ENCODE data around the gene CBLB. TPM values are rescaled to one million over a fixed set of nuclear protein-coding genes. Genes with fewer than 3 reads are reported as not detected.

The CBLB gene
- total RNA-seq, 4 donors from 2014 or later: 91.2 to 173 (median 158) TPM

DNA sequence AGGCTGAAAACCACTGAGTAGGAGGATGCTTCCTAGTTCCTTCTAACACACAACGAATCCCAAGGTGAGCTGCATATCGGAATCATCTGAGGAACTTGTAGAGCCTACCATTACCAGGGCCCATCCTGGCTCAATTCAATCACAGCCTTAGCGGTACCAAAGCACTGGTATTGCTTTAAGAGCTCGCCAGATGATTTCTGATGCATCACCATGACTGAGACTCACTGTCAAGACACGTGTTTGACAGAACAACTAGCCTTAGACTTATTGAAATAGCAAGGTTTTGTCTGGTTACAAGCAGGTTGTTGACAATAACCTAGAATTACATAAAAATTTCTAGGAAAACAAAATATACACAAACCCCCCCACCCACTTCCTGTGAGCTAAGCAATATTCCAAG lies 68.5 kb downstream of the CBLB start:
- TF ChIP-seq, protein P1, sequence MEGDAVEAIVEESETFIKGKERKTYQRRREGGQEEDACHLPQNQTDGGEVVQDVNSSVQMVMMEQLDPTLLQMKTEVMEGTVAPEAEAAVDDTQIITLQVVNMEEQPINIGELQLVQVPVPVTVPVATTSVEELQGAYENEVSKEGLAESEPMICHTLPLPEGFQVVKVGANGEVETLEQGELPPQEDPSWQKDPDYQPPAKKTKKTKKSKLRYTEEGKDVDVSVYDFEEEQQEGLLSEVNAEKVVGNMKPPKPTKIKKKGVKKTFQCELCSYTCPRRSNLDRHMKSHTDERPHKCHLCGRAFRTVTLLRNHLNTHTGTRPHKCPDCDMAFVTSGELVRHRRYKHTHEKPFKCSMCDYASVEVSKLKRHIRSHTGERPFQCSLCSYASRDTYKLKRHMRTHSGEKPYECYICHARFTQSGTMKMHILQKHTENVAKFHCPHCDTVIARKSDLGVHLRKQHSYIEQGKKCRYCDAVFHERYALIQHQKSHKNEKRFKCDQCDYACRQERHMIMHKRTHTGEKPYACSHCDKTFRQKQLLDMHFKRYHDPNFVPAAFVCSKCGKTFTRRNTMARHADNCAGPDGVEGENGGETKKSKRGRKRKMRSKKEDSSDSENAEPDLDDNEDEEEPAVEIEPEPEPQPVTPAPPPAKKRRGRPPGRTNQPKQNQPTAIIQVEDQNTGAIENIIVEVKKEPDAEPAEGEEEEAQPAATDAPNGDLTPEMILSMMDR (IDR thresholded peaks at IDR 0.05; ENCODE audit: low read depth): no peak

DNA sequence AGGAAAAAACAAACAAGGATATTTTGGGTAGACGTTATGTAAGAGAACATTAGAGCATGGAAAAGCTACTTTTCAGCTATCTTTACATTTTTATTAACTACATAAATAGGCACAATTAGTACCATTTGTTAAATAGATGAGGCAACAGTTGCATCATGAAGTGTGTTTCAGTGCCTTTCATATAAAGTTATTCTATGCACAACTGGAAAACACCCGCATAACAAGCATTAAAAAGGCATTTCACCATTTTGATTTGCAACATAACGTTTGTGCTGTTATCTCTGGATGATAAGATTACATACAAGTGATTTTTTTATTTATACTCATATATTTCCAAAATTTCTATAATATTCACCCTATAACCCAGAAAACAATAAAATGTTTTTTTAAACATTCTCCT lies 69.5 kb downstream of the CBLB start:
- TF ChIP-seq, protein P1 (IDR thresholded peaks at IDR 0.05; ENCODE audit: low read depth): no peak

DNA sequence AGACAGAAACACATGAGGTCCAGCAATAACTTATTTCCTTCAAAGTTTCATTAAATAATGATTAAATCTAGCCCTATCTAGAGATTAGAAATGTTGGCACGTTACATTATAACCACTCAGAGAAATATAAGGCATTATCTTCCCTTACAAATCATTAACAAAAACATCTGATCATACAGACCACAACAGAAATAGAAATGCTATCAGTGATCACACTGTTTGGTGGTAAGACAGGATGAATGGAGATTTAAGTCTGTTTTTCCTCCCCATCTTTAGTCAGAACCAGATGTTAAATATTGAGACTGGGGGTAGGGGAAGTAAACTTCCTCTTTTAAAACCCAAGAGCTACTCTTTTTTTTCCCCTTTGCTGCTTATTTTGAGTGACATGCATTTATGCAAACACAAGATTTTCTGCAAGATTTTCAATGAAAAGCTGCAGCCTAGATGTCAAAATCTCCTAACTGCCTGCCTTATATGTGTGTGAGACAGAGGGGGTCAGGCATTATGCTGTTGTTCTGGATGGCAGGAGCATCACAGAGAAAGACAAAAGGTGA lies 70.4 kb downstream of the CBLB start:
- TF ChIP-seq, protein P1 (IDR thresholded peaks at IDR 0.05; ENCODE audit: low read depth): no peak

DNA sequence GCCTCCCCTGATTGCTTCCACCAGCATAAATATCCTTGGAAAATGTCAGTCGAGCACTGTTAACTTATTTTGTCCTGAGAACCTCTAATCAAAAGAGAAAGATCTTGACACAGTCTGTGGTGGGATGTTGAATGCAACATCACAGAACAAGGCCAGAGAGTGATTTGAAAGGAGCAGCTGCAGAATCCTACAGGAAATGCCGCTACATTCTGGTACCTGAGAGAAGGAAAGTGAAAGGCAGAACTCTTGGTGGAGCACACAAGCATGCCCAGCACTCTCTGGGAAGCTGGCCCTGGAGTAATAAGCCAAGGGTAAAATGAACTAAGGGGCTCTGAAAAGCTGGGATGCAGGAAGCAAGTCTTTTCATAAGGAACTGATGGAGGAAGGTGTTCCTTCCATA lies 75.8 kb downstream of the CBLB start:
- TF ChIP-seq, protein P1 (IDR thresholded peaks at IDR 0.05; ENCODE audit: low read depth): no peak

DNA sequence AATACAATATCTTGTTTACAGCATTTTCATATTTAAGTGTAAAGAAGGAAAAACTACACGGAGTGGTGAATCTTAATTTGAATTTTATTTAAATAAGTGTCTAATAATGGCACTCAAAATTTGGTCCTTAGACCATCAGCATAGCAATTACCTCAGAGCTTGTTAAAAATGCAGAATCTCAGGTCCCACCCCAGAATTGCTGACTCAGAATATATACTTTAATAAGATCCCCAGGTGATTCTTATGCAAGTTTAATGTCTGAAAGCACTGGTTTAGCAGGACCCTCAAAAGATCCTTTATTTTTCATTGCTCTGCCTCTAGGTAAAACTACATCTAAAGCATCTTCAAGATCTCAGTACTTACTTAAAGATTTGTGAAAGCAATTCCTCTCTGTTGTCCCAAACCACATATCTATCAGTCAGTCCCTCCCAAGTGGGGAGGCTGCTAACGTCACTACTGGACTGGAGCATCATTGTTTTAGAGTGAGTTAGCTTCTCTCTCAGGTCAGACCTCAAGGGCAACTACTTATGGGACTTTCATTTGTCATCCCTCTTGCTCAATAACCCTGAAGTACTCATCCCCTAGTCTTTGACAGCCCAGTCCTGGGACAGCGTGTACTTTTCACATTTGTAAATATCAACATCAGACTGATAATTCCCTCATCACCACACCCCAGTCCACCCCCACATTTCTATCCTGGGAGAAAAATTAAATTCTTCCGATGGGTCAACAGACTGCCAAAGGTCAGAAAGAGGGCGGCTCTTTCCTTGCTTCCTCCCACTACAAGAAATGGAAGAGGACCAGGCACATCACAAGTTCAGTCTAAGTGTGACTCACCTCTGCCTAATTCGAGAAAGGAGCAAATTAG lies 76.7 kb downstream of the CBLB start:
- TF ChIP-seq, protein P1 (IDR thresholded peaks at IDR 0.05; ENCODE audit: low read depth): no peak

DNA sequence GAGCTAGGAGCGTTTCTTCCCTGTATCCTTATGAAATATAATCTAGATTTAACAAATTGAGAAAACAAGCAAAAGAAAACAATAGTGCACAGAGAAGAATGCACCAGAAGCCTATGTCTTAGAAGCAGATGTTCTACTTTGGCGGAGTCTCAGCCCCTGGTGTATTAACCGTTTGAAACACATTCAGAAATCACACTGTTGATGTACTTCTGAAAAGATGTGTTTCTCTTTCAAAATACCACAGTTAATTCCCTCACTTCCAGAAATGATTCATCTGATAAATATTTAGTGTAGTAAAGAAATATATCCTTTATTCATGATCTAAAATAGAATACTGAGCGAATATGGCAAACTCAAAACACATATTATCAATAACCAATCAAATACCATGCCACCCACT lies 77.7 kb downstream of the CBLB start:
- TF ChIP-seq, protein P1 (IDR thresholded peaks at IDR 0.05; ENCODE audit: low read depth): no peak

DNA sequence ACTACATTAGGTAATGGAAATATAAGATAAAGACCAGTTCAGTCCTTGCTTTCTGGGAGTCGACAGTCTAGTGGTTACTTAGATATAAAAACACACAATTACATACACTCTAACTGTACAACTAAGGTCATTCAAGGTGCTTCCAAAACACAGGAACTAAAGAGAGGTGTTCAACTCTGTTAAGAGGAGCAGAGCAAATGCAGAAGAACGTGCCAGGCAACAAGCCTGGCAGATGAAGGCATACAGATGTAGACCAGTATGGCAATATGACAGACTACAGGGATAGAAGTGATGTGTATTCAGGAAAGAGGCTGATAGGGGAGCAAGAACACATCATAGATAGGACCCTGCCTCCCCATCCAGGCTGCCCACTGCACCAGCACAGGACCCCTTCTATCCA lies 78.3 kb downstream of the CBLB start:
- TF ChIP-seq, protein P1 (IDR thresholded peaks at IDR 0.05; ENCODE audit: low read depth): no peak
